GM23338 (cell line): ENCODE data around the gene KRTAP1-3.

Experiments used
- CREB1 ChIP-seq: fragments of 250-450 bp; sonication (Bioruptor Pico); IDR thresholded peaks from 2 replicates; pipeline ENCODE4 v1.5.0; 2020; ENCODE audit warnings: low read depth, mild to moderate bottlenecking, moderate library complexity
- CTCF ChIP-seq, 2 experiments: fragments of 200-600 bp in 1 of 2; sonication (generic) in 1 of 2; conservative IDR thresholded peaks; 2 replicates each; pipeline versions ENCODE4 v1.5.1 to v1.6.1; 2016 to 2017; ENCODE audit warnings: antibody characterized with exemption in 2 of 2, low read depth in 2 of 2, mild to moderate bottlenecking in 2 of 2, moderate library complexity in 1 of 2
- EZH2phosphoT487 ChIP-seq: fragments of 200-600 bp; sonication (generic); IDR thresholded peaks from one replicate; pipeline ENCODE4 v1.8.1; 2018; ENCODE audit warnings: antibody characterized with exemption; ENCODE audit not compliant: unreplicated experiment
- JUNB ChIP-seq: IDR thresholded peaks from one replicate; pipeline ENCODE4 v1.6.1; 2016; ENCODE audit warnings: antibody characterized with exemption; ENCODE audit not compliant: unreplicated experiment
- NANOG ChIP-seq: IDR thresholded peaks from 2 replicates; pipeline ENCODE4 v1.6.1; 2016; ENCODE audit warnings: antibody characterized with exemption, borderline replicate concordance
- POLR2AphosphoS5 ChIP-seq: IDR thresholded peaks from 2 replicates; pipeline ENCODE4 v1.6.1; 2016; ENCODE audit warnings: antibody characterized with exemption, low read depth
- ZNF114 ChIP-seq: fragments of 250-450 bp; sonication (Bioruptor Pico); IDR thresholded peaks from 2 replicates; pipeline ENCODE4 v1.5.0; 2020; ENCODE audit warnings: mild to moderate bottlenecking, moderate library complexity

DNA sequence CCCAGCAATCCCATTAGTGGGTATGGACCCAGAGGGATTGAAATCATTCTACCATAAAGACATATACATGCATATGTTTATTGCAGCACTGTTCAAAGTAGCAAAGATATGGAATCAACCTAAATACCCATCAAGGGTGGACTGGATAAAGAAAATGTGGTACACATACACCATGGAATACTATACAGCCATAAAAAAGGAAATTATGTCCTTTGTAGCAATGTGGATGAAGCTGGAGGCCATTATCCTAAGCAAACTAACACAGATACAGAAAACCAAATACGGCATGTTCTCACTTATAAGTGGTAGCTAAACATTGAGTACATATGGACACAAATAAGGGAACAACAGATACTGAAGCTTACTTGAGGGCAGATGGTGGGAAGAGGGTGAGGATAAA lies 22.9 kb upstream of the KRTAP1-3 start:
- no peak for TF ChIP-seq EZH2phosphoT487
- no peak for TF ChIP-seq CTCF (conservative IDR thresholded peaks at IDR 0.05; ENCODE audit: low read depth in 2 of 2)
- TF ChIP-seq POLR2AphosphoS5, result no peak
- TF ChIP-seq JUNB, result no peak
- TF ChIP-seq ZNF114 (CRISPR knock-in tag), result no peak
- TF ChIP-seq NANOG, result no peak
- no peak for TF ChIP-seq CREB1 (CRISPR knock-in tag)
